Measurements from ENCODE around the gene ITGB1BP2. TPM values are rescaled to one million over a fixed set of nuclear protein-coding genes. Genes with fewer than 3 reads are reported as not detected.
"Not testable (repeated sequence)": the region's sequence is repeated elsewhere in the genome, so short reads cannot be mapped to it uniquely, and the experiment has no call there.

The ITGB1BP2 gene
- polyA plus RNA-seq, 1 experiment = 2.3 TPM

DNA sequence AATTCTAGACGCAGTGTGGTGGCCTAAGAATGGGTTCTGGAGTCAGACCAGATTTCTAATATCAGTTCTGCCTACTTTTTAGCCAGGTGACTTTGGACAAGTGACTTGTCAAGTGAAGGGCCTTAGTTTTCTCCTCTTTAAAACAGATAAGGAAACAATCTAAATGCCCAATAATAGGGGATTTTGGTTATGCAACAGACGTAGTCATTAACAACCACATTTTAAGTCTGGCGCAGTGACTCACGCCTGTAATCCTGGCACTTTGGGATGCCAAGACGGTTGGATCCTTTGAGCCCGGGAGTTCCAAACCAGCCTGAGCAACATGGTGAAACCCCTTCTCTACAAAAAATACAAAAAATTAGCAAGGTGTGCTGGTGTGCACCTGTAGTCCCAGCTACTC is 45.5 kb upstream of the ITGB1BP2 start:
- Histone ChIP-seq H3K9me3 (ENCODE audit: control insufficient read depth, insufficient read depth, low read length) (no peaks in the 10 kb centered on the region), H3K27ac (ENCODE audit: low read depth, low read length) (no peak overlapping the region), H3K4me3 (ENCODE audit: low read depth, low read length) (no peak overlapping the region), H3K27me3 (ENCODE audit: control insufficient read depth, insufficient read depth, low read length) (no peaks in the 10 kb centered on the region)
- CTCF ChIA-PET = no interaction called here
- no peak for DNase-seq (ENCODE audit: low read depth, low spot score)
- POLR2A ChIA-PET = no interaction called here
- TF ChIP-seq, protein P1, sequence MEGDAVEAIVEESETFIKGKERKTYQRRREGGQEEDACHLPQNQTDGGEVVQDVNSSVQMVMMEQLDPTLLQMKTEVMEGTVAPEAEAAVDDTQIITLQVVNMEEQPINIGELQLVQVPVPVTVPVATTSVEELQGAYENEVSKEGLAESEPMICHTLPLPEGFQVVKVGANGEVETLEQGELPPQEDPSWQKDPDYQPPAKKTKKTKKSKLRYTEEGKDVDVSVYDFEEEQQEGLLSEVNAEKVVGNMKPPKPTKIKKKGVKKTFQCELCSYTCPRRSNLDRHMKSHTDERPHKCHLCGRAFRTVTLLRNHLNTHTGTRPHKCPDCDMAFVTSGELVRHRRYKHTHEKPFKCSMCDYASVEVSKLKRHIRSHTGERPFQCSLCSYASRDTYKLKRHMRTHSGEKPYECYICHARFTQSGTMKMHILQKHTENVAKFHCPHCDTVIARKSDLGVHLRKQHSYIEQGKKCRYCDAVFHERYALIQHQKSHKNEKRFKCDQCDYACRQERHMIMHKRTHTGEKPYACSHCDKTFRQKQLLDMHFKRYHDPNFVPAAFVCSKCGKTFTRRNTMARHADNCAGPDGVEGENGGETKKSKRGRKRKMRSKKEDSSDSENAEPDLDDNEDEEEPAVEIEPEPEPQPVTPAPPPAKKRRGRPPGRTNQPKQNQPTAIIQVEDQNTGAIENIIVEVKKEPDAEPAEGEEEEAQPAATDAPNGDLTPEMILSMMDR (IDR thresholded peaks at IDR 0.05; ENCODE audit: low read depth, low read length) = no peak

DNA sequence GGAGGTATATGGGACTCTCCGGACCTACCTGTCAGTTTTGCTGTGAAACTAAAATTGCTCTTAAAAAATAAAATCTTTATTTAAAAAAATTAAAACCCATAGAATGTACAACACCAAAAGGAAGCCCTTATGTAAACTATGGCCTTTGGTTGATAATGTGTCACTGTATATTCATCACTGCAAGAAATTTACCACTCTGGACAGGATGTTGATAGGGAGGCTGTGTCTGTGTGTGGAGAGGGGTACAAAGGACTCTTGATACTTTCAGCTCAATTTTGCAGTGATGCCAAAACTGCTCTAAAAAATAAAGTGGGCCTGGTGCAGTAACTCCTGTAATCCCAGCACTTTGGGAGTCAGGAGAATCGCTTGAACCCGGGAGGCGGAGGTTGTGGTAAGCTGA is 44.7 kb upstream of the ITGB1BP2 start:
- TF ChIP-seq, protein P1 (IDR thresholded peaks at IDR 0.05; ENCODE audit: low read depth, low read length) = no peak
- CTCF ChIA-PET = no interaction called here
- POLR2A ChIA-PET = interaction anchor here (0.6 kb wide), 1 partner anchor 27 kb away, joined by 4 read pairs; the partner anchor contains the start of gene NONO
- Histone ChIP-seq H3K4me3 (ENCODE audit: low read depth, low read length) (no peak overlapping the region), H3K27ac (ENCODE audit: low read depth, low read length) (no peak overlapping the region), H3K27me3 (ENCODE audit: control insufficient read depth, insufficient read depth, low read length) (no peaks in the 10 kb centered on the region), H3K9me3 (ENCODE audit: control insufficient read depth, insufficient read depth, low read length) (no peaks in the 10 kb centered on the region)
- no peak for DNase-seq (ENCODE audit: low read depth, low spot score)

DNA sequence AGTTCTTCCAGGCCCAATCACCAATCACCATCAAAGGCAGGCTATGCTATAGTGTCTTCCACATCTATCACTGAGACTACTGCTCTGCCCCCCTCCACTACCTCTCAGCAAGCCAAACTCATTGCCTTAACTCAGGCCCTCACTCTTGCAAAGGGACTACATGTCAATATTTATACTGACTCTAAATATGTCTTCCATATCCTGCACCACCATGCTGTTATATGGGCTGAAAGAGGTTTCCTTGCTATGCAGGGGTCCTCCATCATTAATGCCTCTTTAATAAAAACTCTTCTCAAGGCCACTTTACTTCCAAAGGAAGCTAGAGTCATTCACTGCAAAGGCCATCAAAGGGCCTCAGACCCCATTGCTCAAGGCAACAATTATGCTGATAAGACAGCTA is 32.9 kb upstream of the ITGB1BP2 start:
- H3K27ac ChIP-seq (ENCODE audit: low read depth, low read length); H3K27me3 ChIP-seq (ENCODE audit: control insufficient read depth, insufficient read depth, low read length); DNase-seq (ENCODE audit: low read depth, low spot score); CTCF ChIA-PET; H3K4me3 ChIP-seq (ENCODE audit: low read depth, low read length); H3K9me3 ChIP-seq (ENCODE audit: control insufficient read depth, insufficient read depth, low read length); POLR2A ChIA-PET: not testable (repeated sequence)

DNA sequence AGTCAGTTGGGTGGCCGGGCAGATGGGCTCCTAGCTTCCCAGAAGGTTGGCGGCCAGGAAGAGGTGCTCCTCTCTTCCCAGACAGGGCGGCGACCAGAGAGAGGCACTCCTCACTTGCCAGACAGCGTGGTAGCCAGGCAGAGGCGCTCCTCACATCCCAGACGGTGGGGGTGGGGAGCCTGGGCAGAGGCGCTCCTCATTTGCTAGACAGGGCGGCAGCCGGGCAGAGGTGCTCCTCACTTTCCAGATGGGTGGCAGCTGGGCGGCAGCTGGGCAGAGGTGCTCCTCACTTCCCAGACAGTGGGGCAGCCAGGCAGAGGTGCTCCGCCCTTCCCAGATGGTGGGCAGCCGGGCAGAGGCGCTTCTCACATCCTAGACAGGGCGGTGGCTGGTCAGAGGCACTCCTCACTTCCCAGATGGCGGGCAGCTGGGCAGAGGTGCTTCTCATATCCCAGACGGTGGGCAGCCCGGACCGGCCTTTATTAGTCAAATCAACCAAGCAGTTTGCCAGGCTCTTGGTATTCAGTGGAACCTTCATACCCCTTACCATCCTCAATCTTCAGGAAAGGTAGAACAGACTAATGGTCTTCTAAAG is 31.7 kb upstream of the ITGB1BP2 start:
- no peak for DNase-seq (ENCODE audit: low read depth, low spot score)
- CTCF ChIA-PET = no interaction called here
- TF ChIP-seq, protein P1 (IDR thresholded peaks at IDR 0.05; ENCODE audit: low read depth, low read length) = no peak
- Histone ChIP-seq H3K27ac (ENCODE audit: low read depth, low read length) (no peak overlapping the region), H3K4me3 (ENCODE audit: low read depth, low read length) (no peak overlapping the region), H3K9me3 (ENCODE audit: control insufficient read depth, insufficient read depth, low read length) (peaks cover 3% of the 10 kb centered on the region; the same call in 1 of the 2 replicates), H3K27me3 (ENCODE audit: control insufficient read depth, insufficient read depth, low read length) (no peaks in the 10 kb centered on the region)
- POLR2A ChIA-PET = no interaction called here

DNA sequence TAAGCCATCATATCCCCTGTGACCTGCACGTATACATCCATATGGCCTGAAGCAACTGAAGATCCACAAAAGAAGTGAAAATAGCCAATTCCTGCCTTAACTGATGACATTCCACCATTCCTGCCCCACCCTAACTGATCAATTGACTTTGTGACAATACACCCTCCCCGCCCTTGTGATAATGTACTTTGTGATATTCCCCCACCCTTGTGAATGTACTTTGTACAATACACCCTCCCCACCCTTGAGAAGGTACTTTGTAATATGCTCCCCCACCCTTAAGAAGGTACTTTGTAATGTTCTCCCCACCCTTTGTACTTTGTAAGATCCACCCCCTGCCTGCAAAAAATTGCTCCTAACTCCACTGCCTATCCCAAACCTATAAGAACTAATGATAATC is 29.2 kb upstream of the ITGB1BP2 start:
- CTCF ChIA-PET; H3K4me3 ChIP-seq (ENCODE audit: low read depth, low read length); H3K27me3 ChIP-seq (ENCODE audit: control insufficient read depth, insufficient read depth, low read length); POLR2A ChIA-PET; DNase-seq (ENCODE audit: low read depth, low spot score); H3K9me3 ChIP-seq (ENCODE audit: control insufficient read depth, insufficient read depth, low read length); H3K27ac ChIP-seq (ENCODE audit: low read depth, low read length): not testable (repeated sequence)

DNA sequence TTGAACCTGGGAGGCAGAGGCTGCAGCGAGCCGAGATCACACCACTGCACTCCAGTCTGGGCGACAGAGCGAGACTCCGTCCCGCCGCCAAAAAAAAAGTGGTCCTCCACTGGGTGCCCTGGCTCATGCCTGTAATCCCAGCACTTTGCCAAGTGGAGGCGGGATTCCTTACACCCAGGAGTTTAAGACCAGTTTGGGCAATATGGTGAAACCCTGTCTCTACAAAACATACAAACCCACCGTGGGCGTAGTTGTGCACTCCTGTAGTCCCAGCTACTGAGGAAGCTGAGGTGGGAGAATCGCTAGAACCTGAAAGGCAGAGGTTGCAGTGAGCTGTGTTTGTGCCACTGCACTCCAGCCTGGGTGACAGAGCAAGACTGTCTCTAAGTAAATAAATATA is 20.2 kb upstream of the ITGB1BP2 start:
- DNase-seq (ENCODE audit: low read depth, low spot score); H3K4me3 ChIP-seq (ENCODE audit: low read depth, low read length); H3K9me3 ChIP-seq (ENCODE audit: control insufficient read depth, insufficient read depth, low read length); H3K27ac ChIP-seq (ENCODE audit: low read depth, low read length); CTCF ChIA-PET; H3K27me3 ChIP-seq (ENCODE audit: control insufficient read depth, insufficient read depth, low read length): not testable (repeated sequence)
- POLR2A ChIA-PET = interaction anchor here (0.6 kb wide), 1 partner anchor 99 kb away, joined by 3 read pairs; no protein-coding TSS in a partner anchor
